Activated T-cell treated with anti-CD3 and anti-CD28 coated beads, Interleukin-2, amount 50 U/mL, for 1 hour (primary cell): ENCODE data around the gene ALOXE3.

ENCODE experiments used
- DNase-seq: peaks from one replicate; pipeline ENCODE4 v3.0.0-alpha.2; 2020

ALOXE3 gene

GRCh38 chr17:8046306-8046928, 71.9 kb downstream of the ALOXE3 start:
- DNase-seq, result no peak
